RKO (cell line): Measurements from ENCODE around the gene CD38.
A peak's percentile ranks its signal among the peaks of the same experiment; 100 is the strongest.
"Not testable (repeated sequence)": the region's sequence is repeated elsewhere in the genome, so short reads cannot be mapped to it uniquely, and the experiment has no call there.

ENCODE experiments used
- DNase-seq: peaks from one replicate; pipeline ENCODE4 v3.0.0-alpha.2; 2016; ENCODE audit warnings: low spot score

Gene CD38

DNA sequence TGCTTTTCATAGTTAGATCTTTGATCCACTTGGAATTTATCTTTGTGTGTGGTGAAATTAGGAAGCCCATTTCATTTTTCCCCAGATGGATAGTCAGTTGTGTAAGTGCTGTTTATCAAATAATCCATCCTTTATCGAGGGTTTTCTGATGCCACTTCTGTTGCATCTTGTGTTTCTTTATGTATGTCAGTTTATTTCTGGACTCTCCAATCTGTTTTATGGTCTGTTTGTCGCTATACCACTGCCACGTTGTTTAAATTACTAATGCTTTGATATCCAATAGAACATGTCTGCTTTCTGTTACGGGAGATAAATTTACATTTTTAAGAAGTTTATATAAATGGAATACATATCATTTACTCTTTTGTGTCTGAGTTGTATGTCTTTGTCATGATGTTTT, 21.0 kb downstream of the CD38 start:
- DNase-seq, result no peak

DNA sequence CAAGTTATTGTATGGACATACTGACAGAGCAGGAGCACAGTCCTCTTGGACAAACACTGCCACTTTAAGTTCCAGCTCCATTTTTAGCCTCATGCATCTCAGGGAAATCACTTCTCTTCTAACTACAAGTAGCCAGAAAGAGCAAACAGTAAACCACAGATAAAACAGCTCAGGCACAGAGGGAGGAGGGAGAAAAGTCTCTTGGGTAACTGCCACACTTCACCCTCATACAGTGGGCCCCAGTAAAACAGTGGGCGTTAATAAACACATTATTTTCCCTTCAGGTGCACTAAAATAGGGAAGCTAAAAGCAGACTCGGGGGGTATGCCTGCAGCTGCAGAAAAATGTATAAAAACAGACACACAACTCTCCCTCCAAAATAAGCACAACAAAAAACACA, 21.6 kb downstream of the CD38 start:
- no peak for DNase-seq

DNA sequence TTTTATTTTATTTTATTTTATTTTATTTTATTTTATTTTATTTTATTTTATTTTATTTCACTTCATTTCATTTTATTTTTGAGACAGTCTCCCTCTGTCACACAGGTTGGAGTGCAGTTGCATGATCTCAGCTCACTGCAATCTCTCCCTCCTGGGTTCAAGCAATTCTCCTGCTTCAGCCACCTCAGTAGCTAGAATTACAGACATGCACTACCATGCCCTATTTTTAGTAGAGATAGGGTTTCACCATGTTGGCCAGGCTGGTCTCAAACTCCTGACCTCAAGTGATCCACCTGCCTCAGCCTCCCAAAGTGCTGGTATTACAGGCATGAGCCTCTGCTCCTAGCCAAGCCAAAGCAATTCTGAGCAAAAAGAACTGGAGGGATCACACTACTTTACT, 24.4 kb downstream of the CD38 start:
- not testable (repeated sequence) for DNase-seq

DNA sequence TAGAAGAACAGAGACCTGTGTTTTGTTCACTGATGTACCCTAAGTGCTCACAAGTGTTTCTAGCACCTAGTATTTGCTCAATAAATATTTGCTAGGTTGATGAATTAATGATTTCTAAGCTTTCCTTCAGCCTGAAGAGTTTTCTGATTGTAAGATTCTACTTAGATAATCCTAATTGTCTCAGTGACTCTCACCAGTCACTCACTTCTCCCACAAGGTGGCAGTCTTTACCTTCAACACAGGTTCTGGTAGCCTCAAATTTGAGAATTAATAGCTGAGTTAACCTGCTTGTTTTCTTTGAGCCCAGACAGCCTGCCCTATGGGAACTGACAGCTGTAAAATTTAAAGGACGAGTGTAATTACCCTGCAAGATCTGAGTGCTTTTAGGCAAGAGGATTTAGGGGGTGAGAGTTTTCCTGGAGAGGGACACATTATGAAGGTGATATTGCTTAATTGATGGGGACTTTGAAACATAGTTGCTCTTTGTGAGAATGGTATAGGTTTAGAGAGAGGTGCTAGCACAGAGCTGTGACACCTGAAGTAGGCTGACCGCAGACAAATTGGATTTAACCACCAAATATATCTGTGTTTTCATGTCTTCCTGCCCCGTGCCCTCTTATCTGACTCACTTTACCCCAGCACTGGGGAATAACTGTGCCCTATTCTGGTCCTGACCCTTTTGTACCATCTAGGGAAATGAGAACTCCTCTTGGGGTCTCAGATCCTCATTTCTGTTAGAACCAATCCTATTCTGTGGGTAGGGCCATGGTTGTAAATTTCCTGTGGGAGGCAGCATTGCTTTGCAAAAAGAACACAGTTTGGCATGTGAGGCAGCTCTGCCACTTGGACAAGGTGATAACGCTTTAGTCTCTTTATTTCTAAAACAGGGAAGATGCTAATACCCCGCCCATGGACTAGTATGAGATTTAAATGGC, 27.7 kb downstream of the CD38 start:
- peak; percentile 70 for DNase-seq

DNA sequence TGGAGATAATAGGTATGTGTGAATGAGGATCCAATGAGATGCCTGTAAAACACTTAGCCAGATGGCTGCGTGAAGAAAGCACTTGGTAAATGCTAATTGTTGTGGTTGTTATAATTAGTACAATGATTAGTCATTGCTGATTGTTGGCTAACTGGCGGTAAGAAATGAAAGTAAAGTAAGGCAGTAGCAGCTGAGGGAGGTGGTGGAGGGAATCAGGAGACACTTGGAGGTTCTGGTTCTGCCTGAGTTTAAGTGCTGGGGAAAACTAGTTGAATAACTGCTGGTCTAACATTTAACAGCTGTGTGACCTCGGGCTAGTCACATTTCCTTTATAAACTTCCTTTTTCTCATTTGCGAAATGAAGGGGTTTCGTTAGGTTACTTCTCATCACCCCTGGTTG, 30.9 kb downstream of the CD38 start:
- DNase-seq, result no peak

DNA sequence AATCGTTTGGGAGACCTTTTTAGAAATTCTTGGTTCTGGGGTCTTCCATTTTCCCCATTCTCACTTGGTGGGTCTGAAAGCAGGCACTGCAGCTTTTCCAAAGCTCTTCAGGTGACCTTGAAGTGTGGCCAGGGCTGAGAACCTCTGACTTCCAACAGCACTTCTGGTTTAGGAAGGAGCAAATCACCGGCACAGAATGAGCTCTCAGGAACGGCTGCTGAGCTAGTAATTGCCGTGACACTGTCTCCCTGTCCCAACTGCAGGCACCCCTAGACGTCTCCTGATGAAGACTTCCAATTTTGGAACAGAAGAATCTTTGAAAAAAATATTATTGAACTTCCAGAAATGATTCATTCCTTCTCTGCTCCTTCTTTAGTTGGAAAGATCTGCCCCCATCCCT, 31.3 kb downstream of the CD38 start:
- DNase-seq, result no peak

DNA sequence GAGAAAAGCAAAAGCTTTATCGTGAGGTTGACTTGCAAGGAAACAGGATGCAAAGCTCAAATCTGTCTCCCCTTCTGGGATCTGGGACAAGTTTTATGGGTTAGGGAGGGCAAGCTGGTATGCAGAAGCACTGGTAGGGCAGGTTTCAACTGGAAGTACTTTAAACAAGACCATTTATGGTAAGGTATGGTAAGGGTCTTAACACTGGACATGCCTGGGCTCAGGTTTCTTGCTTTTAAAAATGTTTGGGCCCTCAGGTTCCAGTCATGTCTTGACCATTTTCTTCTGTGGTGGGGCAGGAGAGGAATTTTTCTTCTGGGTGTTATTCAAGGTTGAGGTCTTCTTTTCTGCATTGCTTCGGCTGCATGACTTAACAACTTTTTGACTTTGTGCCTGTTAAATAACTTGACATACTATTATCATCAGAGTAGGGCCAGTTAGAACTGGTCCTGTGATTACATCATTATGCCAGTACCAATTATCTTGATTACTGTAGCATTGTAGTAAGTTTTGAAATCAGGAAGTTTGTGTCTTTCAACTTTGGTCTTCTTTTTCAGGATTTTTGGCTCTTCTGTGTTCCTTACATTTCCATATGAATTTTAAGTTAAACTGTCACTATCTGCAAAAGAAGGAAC, 33.7 kb downstream of the CD38 start:
- no peak for DNase-seq

DNA sequence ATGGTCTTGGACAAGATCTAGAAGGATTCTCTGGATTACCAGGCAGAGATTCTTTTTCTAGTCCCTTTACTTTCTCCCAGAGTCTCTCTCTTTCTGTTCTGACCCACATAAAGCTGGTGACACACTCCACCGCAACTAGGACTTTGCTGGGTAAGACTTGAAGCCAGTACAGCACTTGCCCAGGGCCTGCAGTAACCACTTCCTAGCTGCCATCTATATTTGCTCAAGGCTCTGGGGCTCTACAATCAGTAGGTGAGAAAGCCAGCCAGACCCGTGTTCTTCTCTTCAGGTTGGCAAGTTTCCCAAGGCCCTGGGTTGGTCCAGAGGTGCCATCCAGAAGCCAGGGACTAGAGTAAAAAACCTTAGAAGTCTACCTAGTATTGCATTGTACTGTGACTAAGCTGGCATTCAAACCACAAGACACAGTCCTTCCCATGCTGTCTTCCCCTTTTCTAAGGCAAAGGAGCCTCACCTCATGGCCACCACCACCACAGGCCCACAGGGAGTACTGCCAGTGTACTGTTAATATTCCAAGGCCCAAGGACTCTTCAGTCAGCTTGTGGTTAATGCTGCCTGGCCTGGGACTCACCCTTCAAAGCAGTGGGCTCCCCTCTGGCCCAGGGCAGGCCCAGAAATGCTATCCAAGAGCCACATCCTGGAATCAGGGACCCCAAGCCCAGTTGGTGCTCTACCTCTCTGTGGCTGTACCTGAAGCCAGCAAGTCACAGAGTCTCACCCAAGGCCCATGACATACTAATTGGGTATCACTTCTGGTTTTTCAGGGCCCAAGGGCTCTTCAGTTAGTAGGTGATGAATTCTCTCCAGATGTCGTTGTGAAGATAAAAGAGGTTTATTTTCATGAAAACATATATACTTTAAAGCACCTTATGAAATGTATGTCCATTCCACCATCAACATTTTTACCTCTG, 54.7 kb downstream of the CD38 start:
- DNase-seq, result no peak

DNA sequence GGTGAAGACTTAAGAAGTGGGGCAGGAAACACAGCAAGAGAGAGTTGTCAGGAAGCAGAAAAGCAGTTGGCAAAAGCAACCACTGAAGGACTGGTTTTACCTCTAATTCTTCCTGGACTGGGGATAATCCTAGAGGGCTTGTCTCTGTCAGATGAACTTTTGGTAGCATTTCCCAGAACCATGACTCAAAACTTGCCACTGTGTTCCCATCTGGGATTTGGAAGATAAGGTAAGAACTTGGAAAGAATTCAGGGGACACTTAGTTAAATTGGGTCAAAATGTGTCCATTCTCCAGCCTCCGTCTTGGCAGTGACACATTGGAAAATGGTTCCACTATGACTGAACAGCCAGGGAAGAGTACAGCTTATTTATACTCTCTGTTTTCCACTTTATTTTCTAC, 55.7 kb downstream of the CD38 start:
- no peak for DNase-seq

DNA sequence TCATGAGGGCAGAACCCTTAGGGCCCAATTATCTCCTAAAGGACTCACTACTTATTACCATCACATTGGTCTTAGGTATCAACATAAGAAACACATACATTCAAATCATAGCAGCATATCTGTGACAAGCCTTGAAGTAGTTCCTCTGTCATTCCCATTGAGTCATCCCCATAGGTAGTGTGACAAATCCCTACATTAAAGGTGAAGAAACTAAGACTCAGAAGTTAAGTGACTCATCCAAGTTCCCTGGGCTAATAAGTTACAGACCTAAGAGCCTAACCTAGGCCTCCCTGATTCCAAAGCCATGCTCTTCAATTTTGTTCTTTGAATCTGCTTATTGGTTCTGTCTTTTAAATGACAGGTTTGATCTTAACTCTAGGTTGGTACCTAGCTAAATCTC, 58.2 kb downstream of the CD38 start:
- DNase-seq, result peak; percentile 51

DNA sequence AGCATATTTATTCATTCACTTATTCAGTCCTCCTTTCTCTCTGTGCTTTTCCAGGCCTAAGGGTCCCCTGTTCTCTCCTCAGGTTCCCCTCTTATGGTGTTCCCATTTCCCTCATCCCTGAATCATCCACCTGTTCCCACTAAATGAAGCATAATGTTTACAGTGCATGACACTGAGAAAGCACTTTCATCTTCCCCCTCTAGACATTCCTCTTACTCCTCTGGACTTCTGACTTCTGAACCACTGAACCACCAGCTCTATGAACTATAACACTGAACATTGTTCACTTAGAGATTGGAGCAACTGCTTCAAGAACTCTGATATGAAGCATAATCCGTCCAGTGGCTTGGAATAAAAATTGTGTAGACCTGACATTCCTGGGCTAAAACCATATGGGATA, 59.5 kb downstream of the CD38 start:
- no peak for DNase-seq

DNA sequence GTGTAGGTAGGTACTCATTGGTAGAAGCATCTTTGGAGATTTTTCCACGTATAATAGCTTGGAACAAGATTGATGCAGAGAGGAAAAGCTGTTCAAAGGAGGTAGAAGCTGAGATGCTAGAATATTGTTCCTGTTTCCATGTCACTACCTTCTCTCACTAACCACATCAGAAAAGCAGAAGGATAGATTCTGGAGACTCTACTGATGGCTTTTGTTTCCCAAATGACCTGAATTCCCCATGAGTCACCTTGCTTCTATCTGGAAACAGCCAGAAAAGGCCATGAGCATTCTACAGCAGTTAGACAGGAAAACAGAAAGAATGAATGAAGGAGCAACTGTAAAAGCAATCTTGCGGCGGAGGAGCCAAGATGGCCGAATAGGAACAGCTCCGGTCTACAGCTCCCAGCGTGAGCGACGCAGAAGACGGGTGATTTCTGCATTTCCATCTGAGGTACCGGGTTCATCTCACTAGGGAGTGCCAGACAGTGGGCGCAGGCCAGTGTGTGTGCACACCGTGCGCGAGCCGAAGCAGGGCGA, 63.1 kb downstream of the CD38 start:
- DNase-seq, result not testable (repeated sequence)

DNA sequence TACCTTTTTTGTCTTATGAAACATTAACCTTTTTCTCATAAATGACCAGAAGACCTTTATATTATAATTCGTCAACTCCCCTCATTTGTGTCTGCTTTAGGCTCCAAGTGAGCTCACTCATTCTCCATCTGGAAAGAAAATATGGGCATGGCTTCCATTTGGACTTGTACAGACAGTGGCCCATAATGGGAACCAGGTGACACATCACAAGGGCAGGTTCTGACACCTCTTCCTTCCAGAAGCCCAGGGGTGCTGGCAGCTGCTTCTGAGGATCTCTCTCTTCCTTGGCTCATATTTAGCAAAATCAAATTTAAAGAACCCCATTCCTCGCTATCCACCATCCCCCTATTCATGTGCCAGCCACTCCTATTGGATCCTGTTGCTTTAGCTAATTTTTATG, 69.6 kb downstream of the CD38 start:
- DNase-seq, result no peak

DNA sequence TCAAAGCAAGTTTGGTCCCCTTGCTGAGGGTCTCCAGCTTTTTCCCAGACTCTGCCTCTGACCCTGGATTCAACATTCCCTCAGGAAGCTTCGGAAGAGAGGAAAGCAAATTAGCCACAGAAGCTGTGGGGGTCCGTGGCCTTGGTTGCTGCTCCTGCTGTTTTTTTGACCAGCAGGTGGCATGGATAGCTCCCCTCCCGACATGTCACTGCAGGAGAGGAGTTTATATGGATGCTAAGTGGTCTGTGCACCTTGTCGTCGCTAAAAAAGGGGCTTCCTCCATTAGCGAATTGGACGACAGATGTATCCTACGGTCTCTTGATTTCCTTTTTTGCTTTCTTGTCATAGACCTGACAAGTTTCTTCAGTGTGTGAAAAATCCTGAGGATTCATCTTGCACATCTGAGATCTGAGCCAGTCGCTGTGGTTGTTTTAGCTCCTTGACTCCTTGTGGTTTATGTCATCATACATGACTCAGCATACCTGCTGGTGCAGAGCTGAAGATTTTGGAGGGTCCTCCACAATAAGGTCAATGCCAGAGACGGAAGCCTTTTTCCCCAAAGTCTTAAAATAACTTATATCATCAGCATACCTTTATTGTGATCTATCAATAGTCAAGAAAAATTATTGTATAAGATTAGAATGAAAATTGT, 70.2 kb downstream of the CD38 start:
- DNase-seq, result no peak

DNA sequence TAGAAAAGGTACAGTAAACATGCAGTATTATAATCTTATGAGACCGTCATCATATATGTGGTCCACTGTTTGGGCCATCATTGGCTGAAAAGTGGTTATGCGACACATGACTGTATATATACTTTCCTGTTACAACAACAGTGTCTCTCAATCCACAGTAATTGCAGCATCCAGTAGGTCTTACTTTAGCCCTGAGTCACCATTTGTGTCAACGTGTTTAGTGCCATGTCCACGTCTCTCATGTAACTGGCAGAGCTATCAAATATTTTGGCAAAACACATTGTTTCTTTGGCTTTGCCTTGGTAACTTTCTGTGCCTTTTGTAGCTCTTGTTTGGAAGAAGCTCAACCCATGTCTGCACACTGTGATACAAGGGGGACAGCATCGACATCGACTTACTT, 73.8 kb downstream of the CD38 start:
- DNase-seq, result no peak

DNA sequence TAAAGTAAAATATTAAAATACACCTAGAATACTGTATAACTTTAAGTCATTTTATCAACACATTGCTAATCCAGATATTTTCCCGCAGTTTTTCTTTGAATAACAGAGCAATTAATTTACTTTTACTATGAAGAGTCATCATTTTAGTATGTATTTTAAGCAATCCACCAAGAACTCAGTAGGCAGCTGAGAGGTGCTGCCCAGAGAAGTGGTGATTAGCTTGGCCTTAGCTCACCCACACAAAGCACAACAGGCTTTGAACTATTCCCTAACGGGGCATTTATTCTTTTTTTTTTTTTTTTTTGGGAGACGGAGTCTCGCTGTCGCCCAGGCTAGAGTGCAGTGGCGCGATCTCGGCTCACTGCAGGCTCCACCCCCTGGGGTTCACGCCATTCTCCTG, 74.4 kb downstream of the CD38 start:
- no peak for DNase-seq

DNA sequence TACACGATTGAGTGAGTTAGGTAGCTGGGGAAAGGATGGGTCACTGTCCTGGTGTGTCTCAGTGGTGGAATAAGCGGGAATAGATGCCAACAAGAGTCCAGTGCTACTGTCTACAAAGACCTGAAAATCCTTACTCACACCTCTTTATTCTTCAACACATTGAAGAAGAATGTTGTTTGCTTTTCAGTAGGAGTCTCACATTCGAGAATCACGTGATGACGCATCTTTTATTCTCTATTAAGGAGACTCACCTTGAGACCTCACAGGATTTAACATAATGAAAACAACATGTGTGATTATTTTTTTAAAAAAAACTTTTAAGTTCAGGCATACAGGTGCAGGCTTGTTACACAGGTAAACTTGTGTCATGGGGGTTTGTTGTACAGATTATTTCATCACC, 75.2 kb downstream of the CD38 start:
- DNase-seq, result no peak

DNA sequence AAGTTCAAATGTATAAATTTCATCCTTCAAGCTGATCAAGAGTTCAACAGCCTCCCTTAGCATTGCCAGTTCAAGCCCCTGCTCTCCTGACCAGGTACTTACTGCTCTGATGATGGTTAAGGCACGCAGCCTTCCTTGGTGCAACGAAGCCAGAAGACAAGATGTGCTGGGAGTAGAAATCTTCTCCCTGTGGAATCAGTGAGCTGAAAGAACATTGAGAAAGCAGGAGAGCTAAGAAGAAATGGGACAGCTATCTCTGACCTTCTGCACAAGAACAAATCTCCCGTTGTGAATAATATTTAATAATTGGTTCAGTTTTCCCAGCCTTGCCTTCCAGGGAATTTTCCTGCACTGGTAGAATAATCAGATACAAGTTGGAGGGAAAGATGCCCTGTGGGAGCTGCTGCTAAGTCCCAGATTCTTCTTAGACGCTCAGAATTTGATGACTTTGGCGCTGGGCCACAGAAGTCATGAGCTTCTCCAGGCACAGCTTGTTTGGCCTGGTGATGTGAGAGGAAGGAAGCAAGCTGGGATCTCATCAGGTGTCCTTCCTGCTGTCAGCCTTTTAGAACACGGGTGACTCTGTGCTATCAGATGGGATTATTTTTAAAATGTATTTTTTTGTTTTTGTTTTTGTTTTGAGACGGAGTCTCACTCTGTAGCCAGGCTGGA, 77.8 kb downstream of the CD38 start:
- DNase-seq, result no peak

DNA sequence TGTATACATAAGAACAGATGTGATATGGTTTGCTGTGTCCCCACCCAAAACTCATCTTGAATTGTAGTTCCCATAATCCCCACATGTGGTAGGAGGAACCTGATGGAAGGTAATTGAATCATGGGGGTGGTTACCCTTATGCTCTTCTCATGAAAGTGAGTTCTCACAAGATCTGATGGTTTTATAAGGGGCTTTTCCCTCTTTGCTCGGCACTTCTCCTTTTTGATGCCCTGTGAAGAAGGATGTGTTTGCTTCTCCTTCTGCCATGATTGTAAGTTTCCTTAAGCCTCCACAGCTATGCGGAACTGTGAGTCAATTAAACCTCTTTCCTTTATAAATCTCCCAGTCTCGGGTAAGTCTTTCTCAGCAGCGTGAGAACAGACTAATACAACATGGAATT, 83.1 kb downstream of the CD38 start:
- not testable (repeated sequence) for DNase-seq

DNA sequence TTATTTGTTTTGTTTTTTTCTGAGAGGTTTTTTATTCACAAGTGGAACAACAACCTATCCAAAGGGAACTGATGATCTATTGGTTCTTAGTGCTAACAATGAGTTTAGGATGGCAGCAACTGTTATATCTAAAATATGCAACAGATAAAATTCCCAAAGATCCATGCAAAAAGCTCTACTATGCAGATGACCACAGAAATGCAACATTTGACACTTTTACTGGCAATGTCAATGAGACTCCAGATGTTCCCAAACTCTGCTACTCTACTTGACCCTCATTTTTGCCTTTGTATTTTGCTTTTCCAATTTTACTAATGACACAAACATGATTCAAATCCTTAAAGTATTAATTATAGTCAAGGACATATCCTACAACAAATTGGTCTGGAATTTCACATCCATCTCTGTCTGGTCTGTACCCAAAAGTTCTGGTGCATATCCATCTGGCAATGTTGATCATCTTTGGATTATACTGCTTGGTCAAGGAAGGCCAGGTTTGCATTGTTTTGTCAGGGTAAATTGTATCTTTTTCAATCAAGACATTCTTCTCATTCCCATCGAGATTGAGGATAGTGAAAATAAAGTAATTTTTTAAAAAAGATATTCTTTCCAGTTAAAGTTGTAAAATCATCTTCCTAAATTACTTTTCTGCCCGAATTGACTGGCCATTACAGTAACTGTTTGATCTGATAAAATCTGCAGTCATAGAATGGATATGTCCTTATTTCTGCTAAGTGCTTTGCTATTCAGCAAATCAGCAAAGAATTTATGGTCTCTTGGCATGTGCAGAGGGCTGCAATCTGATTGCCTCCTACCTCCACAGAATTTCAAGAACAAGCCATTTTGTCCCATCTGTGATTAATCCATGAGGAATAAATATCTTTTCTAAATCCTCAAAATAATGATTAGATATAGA, 86.8 kb downstream of the CD38 start:
- no peak for DNase-seq
